Muscle layer of colon (tissue), 2 donors: Measurements from ENCODE around the gene DSG3.

Experiments
- H3K27ac ChIP-seq: one replicate; pipeline ENCODE4 v1.7.0; 2013; ENCODE audit warnings: low read depth, mild to moderate bottlenecking, low read length, moderate library complexity
- H3K27me3 ChIP-seq, 2 donors: one replicate each; pipeline ENCODE4 v1.7.0; 2013; ENCODE audit warnings: low read length in 2 of 2, mild to moderate bottlenecking in 2 of 2; ENCODE audit not compliant: insufficient read depth in 2 of 2, control insufficient read depth in 1 of 2
- H3K36me3 ChIP-seq: one replicate; pipeline ENCODE4 v1.7.0; 2013; ENCODE audit warnings: mild to moderate bottlenecking, low read length; ENCODE audit not compliant: insufficient read depth
- H3K4me1 ChIP-seq: one replicate; pipeline ENCODE4 v1.7.0; 2013; ENCODE audit warnings: mild to moderate bottlenecking, low read length; ENCODE audit not compliant: insufficient read depth
- H3K4me3 ChIP-seq, 2 donors: one replicate each; pipeline ENCODE4 v1.7.0; 2013; ENCODE audit warnings: low read length in 2 of 2, low read depth in 1 of 2, mild to moderate bottlenecking in 1 of 2, moderate library complexity in 1 of 2
- H3K9ac ChIP-seq: one replicate; pipeline ENCODE4 v1.7.0; 2013; ENCODE audit warnings: low read length
- H3K9me3 ChIP-seq: one replicate; pipeline ENCODE4 v1.7.0; 2013; ENCODE audit warnings: mild to moderate bottlenecking, low read length
- donor health status: abdominal sarcoma.
- donor health status: Adenocarcinoma of cecum.

Gene DSG3

DNA sequence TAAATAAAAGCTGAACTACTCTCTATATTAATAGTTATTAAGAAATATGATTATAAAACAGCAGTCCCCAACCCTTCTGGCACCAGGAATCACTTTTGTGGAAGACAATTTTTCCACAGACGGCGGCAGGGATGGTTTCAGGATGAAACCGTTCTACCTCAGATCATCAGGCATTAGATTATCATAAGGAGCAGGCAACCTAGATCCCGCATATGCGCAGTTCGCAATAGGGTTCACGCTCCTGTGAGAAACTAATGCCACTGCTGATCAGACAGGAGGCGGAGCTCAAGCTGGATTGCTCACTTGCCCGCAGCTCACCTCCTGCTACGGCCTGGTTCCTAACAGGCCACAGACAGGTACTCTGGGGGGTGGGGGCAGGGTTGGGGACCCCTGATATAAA is 31.1 kb downstream of the DSG3 start:
- no peaks in the 10 kb centered on the region for H3K36me3 ChIP-seq
- no peaks in the 10 kb centered on the region for H3K4me1 ChIP-seq
- H3K9ac ChIP-seq = no peak overlapping the region
- H3K27me3 ChIP-seq = no peaks in the 10 kb centered on the region
- no peak overlapping the region for H3K27ac ChIP-seq
- no peak overlapping the region for H3K4me3 ChIP-seq
- no peaks in the 10 kb centered on the region for H3K9me3 ChIP-seq

DNA sequence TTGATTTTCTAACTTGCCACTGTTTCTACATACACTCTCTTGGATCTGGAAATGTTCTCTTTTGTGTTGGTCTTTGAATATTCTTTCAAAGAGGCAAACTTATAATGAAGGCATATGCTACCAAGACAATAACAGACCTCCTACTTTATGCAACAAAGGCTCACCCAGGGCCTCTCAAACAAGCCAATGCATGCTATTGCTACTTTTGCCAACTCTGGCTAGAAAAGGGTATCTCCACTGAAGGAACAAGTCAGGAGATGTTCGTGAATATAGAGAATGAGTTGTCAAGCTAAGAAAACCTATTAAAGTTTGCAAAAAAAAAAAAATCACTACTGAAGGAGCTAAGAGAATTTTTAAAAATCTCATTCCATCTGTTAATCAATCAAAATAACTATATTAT is 34.5 kb downstream of the DSG3 start:
- H3K27ac ChIP-seq = no peak overlapping the region
- H3K4me1 ChIP-seq = no peaks in the 10 kb centered on the region
- H3K27me3 ChIP-seq = no peaks in the 10 kb centered on the region
- H3K9me3 ChIP-seq = no peaks in the 10 kb centered on the region
- H3K36me3 ChIP-seq = no peaks in the 10 kb centered on the region
- no peak overlapping the region for H3K9ac ChIP-seq
- no peak overlapping the region for H3K4me3 ChIP-seq

DNA sequence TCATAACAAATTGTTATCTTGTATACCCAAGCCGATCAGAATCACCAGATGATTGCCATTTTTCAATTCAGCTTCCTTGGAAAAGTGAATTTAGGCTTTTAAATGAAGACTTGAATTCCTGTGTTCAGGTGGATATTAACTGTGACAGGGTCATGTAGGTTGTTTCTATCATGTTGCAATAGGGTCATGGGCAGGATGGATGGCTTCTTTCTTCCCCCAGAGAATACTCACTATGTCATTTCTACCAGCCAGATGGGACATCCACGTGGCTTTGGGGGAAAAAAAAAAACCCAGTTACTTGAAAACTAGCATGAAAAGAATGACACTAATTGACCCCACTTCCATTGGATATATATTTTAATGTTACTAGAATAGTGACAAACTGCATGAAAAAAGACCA is 35.9 kb downstream of the DSG3 start:
- no peak overlapping the region for H3K27ac ChIP-seq
- H3K9ac ChIP-seq = no peak overlapping the region
- no peaks in the 10 kb centered on the region for H3K36me3 ChIP-seq
- no peaks in the 10 kb centered on the region for H3K27me3 ChIP-seq
- no peaks in the 10 kb centered on the region for H3K9me3 ChIP-seq
- no peak overlapping the region for H3K4me3 ChIP-seq
- H3K4me1 ChIP-seq = no peaks in the 10 kb centered on the region

DNA sequence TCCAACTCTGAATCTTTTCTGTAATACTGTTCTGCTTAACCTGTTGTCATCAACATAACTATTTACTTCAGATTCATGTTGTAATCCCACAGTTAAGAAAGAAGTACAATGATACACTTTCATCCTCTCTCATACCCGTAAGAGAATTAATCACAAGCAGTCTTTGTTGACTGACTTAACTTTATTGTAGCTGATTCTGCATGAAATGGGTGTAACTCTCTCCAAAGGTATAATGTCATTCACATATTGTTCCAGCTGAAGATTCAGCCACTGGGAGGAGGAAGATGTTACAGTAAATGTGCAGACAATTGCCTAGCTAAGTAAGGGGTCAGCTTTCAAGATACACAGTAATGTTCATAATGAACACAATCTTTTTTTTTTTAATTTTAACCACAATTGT is 36.9 kb downstream of the DSG3 start:
- no peak overlapping the region for H3K4me3 ChIP-seq
- H3K27me3 ChIP-seq = no peaks in the 10 kb centered on the region
- no peaks in the 10 kb centered on the region for H3K36me3 ChIP-seq
- no peak overlapping the region for H3K9ac ChIP-seq
- no peak overlapping the region for H3K27ac ChIP-seq
- no peaks in the 10 kb centered on the region for H3K9me3 ChIP-seq
- H3K4me1 ChIP-seq = no peaks in the 10 kb centered on the region

DNA sequence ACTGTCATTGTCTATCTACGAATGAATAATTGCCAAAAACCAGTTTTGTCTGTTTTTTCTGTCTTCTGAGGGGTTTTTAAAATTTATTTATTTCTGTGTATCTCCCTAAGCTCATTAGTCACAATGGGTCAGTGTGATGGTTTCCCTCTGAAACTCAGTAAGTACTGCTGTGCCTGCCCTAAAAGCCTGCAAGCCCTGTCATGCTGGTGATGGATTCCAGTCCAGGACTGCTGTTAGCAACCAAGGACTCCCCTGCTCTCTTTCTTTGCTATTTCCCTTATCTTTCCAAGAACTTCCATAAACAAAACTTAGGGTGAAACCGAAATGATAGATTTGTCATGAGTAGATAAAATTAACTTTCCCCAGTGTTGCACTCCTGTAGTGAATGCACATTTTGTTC is 38.6 kb downstream of the DSG3 start:
- Histone ChIP-seq H3K4me1 (no peaks in the 10 kb centered on the region), H3K9ac (no peak overlapping the region), H3K9me3 (no peaks in the 10 kb centered on the region), H3K27me3 (no peaks in the 10 kb centered on the region), H3K27ac (no peak overlapping the region), H3K4me3 (no peak overlapping the region), H3K36me3 (no peaks in the 10 kb centered on the region)

DNA sequence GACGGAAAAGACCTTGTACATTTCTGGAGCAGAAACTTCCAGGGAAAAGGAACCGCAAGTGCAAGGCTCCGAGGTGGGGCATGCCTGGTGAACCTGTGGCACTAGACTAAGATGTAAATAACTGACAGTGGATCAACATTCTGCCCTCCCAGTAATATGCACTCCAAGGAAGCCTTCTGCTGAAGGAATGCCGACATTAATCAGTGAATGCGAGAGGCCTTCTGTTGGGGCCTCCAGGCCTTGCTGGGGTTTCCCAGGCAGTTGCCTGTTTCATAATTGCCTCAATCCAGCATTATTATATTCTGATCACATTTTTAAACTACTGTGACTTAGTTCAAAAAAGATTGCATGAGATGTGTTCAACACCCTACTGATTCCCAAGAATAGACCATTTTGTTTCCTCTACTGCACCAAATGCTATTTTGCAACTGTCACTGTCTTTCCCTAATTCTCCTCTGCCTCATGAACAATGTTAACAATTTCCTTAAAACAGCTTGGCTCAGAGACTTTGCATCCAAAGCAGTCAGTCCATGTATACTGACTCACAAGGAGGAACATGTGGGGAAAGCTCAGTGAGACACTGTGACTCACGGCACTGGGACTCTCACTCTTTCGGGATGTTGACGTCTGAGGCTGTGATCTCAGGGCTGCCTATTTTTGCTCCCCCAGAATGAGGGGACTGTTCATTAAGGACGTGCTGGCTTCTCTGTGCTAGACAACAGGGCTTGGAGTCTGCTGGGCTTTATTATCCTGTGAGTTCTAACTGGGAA is 39.9 kb downstream of the DSG3 start:
- Histone ChIP-seq H3K4me3 (no peak overlapping the region), H3K27me3 (no peaks in the 10 kb centered on the region), H3K27ac (no peak overlapping the region), H3K36me3 (no peaks in the 10 kb centered on the region), H3K9me3 (no peaks in the 10 kb centered on the region), H3K4me1 (no peaks in the 10 kb centered on the region), H3K9ac (no peak overlapping the region)

DNA sequence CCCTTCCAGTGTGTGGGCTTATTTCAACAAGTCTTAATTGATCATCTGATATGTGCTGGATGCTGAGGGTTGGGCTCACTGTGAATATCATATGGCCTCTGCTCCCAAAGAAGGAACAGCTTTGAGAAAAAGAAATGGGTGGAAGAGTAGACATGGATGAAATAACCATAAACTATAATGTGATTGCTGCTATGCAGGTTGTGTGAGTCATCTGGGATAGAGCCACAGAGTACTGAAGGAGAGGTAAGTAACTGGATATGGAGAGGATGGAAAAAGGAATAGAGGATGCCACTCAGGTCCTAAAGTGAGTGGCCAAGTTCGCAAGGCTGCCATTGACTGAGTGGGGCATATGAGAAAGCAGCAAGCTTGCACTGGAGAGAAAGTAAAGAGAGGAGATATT is 41.8 kb downstream of the DSG3 start:
- Histone ChIP-seq H3K36me3 (no peaks in the 10 kb centered on the region), H3K4me1 (no peaks in the 10 kb centered on the region), H3K9ac (no peak overlapping the region), H3K9me3 (no peaks in the 10 kb centered on the region), H3K27ac (no peak overlapping the region), H3K4me3 (no peak overlapping the region), H3K27me3 (no peaks in the 10 kb centered on the region)

DNA sequence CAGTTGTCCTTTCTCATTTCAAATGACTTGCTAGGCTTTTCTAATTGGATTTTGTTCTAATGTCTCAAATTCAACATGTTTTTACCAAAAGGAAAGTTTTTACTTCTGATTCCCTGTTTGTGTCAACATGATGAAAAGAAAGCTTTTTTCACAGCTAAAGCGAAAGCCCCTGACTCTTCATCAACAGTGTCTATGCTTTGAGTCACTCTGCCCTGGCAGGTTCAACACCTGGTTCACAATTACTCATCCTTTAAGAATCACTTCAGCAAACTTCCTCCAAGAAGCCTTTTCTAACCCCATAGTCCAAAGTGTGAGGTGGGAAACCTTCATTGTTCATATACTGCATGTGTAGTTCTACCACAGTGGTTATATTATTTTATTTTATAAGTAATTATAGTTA is 42.8 kb downstream of the DSG3 start:
- H3K27me3 ChIP-seq = no peaks in the 10 kb centered on the region
- H3K27ac ChIP-seq = no peak overlapping the region
- no peaks in the 10 kb centered on the region for H3K4me1 ChIP-seq
- H3K9me3 ChIP-seq = no peaks in the 10 kb centered on the region
- no peak overlapping the region for H3K9ac ChIP-seq
- no peak overlapping the region for H3K4me3 ChIP-seq
- H3K36me3 ChIP-seq = no peaks in the 10 kb centered on the region

DNA sequence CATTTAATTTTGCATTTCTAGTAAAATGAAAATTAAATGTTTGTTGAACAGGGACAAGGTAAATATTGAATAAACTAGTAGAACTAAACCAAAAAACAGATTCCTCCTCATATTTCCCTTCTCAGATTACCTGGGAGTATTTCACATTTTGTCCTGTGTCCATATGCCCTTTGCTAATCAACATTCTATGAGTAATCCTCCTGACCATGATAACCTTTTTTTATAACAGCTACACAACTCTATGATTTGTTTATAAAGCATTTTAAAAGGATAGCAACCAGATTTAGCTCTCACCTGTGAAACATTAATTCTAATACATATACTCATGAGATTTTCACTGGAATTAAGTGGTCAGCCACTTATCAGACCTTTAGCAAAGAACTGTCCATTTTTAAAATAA is 43.3 kb downstream of the DSG3 start:
- Histone ChIP-seq H3K9me3 (no peaks in the 10 kb centered on the region), H3K27me3 (no peaks in the 10 kb centered on the region), H3K9ac (no peak overlapping the region), H3K27ac (no peak overlapping the region), H3K36me3 (no peaks in the 10 kb centered on the region), H3K4me3 (no peak overlapping the region), H3K4me1 (no peaks in the 10 kb centered on the region)

DNA sequence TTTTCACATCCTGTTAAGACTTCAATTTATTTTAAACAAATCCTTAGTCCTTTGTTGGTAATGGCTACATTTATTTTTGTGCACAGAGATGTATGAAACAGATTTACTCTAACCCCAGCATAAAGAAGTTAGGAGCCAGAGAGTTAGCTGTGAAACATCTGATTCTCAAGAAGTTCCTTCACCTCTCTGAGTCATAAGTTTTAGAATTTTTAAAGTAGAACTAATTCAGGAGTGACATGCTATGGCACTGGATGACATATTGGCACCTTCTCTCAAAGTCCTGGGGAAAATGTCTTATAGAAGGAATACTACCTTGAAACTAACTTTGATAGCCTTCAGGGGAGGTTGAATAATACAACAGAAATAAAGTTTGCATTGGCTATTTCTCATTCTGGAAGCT is 44.0 kb downstream of the DSG3 start:
- H3K4me1 ChIP-seq = no peaks in the 10 kb centered on the region

DNA sequence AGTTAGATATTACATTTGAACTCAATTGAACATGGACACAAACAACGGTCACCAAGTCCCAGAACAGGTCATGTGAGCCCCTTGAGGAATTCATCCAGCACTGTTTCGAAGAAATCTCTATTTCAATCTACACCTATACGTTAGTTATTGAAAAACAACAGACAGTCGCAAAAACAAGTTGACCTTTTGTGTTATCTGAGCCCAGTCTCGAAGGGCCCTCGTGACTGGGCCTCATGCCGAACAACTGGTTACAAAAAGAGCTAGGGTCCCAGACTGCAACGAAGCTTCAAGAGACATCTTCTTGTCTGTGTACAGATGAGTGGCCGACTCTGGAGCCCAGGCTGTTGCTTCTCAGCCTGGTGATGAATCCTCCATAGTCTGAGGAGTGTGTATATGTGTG is 45.1 kb downstream of the DSG3 start:
- no peak overlapping the region for H3K9ac ChIP-seq
- no peak overlapping the region for H3K27ac ChIP-seq
- no peaks in the 10 kb centered on the region for H3K36me3 ChIP-seq
- no peaks in the 10 kb centered on the region for H3K4me1 ChIP-seq
- no peak overlapping the region for H3K4me3 ChIP-seq
- H3K9me3 ChIP-seq = no peaks in the 10 kb centered on the region
- no peaks in the 10 kb centered on the region for H3K27me3 ChIP-seq

More for the DNA sequence above, 44.0 kb downstream of the DSG3 start:
- H3K4me3 ChIP-seq = no peak overlapping the region
- no peak overlapping the region for H3K9ac ChIP-seq
- no peaks in the 10 kb centered on the region for H3K9me3 ChIP-seq
- no peak overlapping the region for H3K27ac ChIP-seq
- H3K27me3 ChIP-seq = no peaks in the 10 kb centered on the region
- H3K36me3 ChIP-seq = no peaks in the 10 kb centered on the region

DNA sequence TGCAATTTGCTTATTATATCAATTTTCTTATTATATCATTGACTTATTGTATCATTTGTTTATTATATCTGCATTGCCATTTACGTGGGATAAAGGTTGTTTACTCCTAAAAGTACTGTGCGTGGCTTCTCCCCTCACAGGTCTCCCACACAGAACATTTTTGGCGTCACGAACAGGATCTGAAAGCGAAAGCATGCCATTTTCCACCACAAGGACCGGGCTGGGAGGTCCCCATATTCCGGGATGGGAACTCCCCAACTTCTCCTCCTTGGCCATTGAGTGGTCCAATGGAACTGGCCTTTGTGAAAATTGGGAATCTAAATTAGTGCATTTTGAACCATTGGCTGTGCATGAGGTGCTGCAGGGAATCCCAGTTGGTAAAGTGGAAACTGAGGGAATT is 45.6 kb downstream of the DSG3 start:
- no peak overlapping the region for H3K27ac ChIP-seq
- H3K4me1 ChIP-seq = no peaks in the 10 kb centered on the region
- H3K36me3 ChIP-seq = no peaks in the 10 kb centered on the region
- no peak overlapping the region for H3K4me3 ChIP-seq
- H3K9me3 ChIP-seq = no peaks in the 10 kb centered on the region
- no peak overlapping the region for H3K9ac ChIP-seq
- no peaks in the 10 kb centered on the region for H3K27me3 ChIP-seq
